K562 (cell line): ENCODE data around the gene BAIAP3. TPM values are rescaled to one million over a fixed set of nuclear protein-coding genes. Genes with fewer than 3 reads are reported as not detected.

Experiments used
- ATF2 ChIP-seq: sonication (generic); formaldehyde crosslinking; IDR thresholded peaks from 2 replicates; pipeline ENCODE4 v1.8.1; 2022; ENCODE audit warnings: missing genetic modification reagents
- BRD4 ChIP-seq: fragments of 200-600 bp; sonication (generic); IDR thresholded peaks from 2 replicates; pipeline ENCODE4 v1.6.1; 2017; ENCODE audit warnings: inconsistent platforms
- HMG20B ChIP-seq: fragments of 250-450 bp; sonication (Bioruptor Pico); IDR thresholded peaks from 2 replicates; pipeline ENCODE4 v1.5.0; 2021; ENCODE audit warnings: mild to moderate bottlenecking
- PHB2 ChIP-seq: fragments of 450-650 bp; IDR thresholded peaks from 2 replicates; pipeline ENCODE4 v1.6.1; 2017; ENCODE audit warnings: low read depth
- RERE ChIP-seq: sonication (generic); formaldehyde crosslinking; IDR thresholded peaks from 2 replicates; pipeline ENCODE4 v1.8.0; 2023; ENCODE audit warnings: missing genetic modification reagents, mild to moderate bottlenecking, borderline replicate concordance
- VEZF1 ChIP-seq: fragments of 200-800 bp; sonication (Bioruptor generic); IDR thresholded peaks from 2 replicates; pipeline ENCODE4 v1.6.1; 2017; ENCODE audit warnings: missing genetic modification characterization, missing compliant biosample characterization
- ZNF583 ChIP-seq: fragments of 250-450 bp; sonication (Bioruptor Pico); IDR thresholded peaks from 2 replicates; pipeline ENCODE4 v1.4.0; 2020
- ZNF695 ChIP-seq: fragments of 450-650 bp; formaldehyde crosslinking; IDR thresholded peaks from 2 replicates; pipeline ENCODE4 v1.4.0; 2020; ENCODE audit warnings: mild to moderate bottlenecking, moderate library complexity
- ZNF778 ChIP-seq: fragments of 450-650 bp; formaldehyde crosslinking; IDR thresholded peaks from 2 replicates; pipeline ENCODE4 v1.4.0; 2020; ENCODE audit warnings: mild to moderate bottlenecking, moderate library complexity
- polyA plus RNA-seq, 8 experiments: library from polyadenylated mRNA; depleted of rRNA in 4 of 8; stranded (reverse) in 5 of 8; unstranded in 3 of 8; fragments of >200 nt; fragmentation: Nextera tagmentation in 2 of 8; fragmentation: Illumina TruSeq in 1 of 8; extraction: Ambion mirVana in 2 of 8; extraction: Trizol in 1 of 8; gene quantifications; 2 replicates each; pipeline versions ENCODE4 v1.2.1 to v1.2.3, GENCODE V29; 2011 to 2014; ENCODE audit warnings: inconsistent platforms in 1 of 8, missing spikeins in 1 of 8
- total RNA-seq, 7 experiments: library from RNA; depleted of rRNA in 6 of 7; stranded (reverse); fragments of >200 nt in 6 of 7; fragmentation: Illumina TruSeq in 2 of 7; extraction: Trizol in 2 of 7; gene quantifications; 2 replicates each; pipeline versions ENCODE4 v1.2.1 to v1.2.3, GENCODE V29; 2011 to 2021; ENCODE audit warnings: low replicate concordance in 1 of 7

BAIAP3 gene
- total and polyA plus RNA-seq, 9 of the 15 experiments (the other 6 are each of a cell fraction or from before 2014, with no cell fraction given), result 0.03 to 4.5 (median 0.57) TPM; not detected in 1

GRCh38 chr16:1342526-1343427 lies 9.3 kb downstream of the BAIAP3 start (continued):
- TF ChIP-seq HMG20B (CRISPR knock-in tag) (no peak), PHB2 (no peak), RERE (no peak), ZNF583 (CRISPR knock-in tag) (no peak), ZNF778 (no peak), ZNF695 (CRISPR knock-in tag) (no peak), VEZF1 (peak; percentile 81), BRD4 (no peak), ATF2 (CRISPR knock-in tag) (no peak)
